Dermis microvascular lymphatic vessel endothelial cell (primary cell): Measurements from ENCODE around the gene PON2. TPM values are rescaled to one million over a fixed set of nuclear protein-coding genes. Genes with fewer than 3 reads are reported as not detected.
"Not testable (repeated sequence)": the region's sequence is repeated elsewhere in the genome, so short reads cannot be mapped to it uniquely, and the experiment has no call there.

ENCODE experiments used
- DNase-seq, 2 donors: peaks; one replicate each; pipeline versions ENCODE4 v3.0.0 to v3.0.0-alpha.2; 2010; ENCODE audit warnings: low read depth in 2 of 2
- total RNA-seq: library from RNA; depleted of rRNA; stranded (reverse); fragments of >200 nt; gene quantifications from 2 replicates; pipeline ENCODE4 v1.2.1, GENCODE V29; 2014

The PON2 gene
- total RNA-seq, 1 donor from 2014 or later = 102 TPM

- DNase-seq = no peak
These were observed 29.0 kb downstream of the PON2 start for GRCh38 chr7:95405800-95406199.

- no peak for DNase-seq
These were observed 29.6 kb downstream of the PON2 start for GRCh38 chr7:95405208-95405607.

GRCh38 chr7:95404316-95404865, 30.4 kb downstream of the PON2 start:
- DNase-seq = no peak

GRCh38 chr7:95398155-95398940, 36.5 kb downstream of the PON2 start:
- DNase-seq = no peak

GRCh38 chr7:95397381-95397780, 37.4 kb downstream of the PON2 start:
- no peak for DNase-seq

- peak in 1 of 2 donors; percentile 4 for DNase-seq
These were observed 38.4 kb downstream of the PON2 start, which contains the start of gene PON3 for GRCh38 chr7:95396136-95397032. TSS of gene PON3 (minus strand) at chr7:95396375. CDS start at chr7:95396350, 25 bp downstream.

- DNase-seq = no peak
These were observed 39.1 kb downstream of the PON2 start for GRCh38 chr7:95395755-95396135.

GRCh38 chr7:95394370-95394769, 40.5 kb downstream of the PON2 start:
- no peak for DNase-seq

- DNase-seq = no peak
These were observed 43.1 kb downstream of the PON2 start for GRCh38 chr7:95391761-95392160.

- no peak for DNase-seq
These were observed 45.3 kb downstream of the PON2 start for GRCh38 chr7:95389516-95389915.

GRCh38 chr7:95379457-95379856, 55.4 kb downstream of the PON2 start:
- DNase-seq = not testable (repeated sequence)

- no peak for DNase-seq
These were observed 58.0 kb downstream of the PON2 start for GRCh38 chr7:95376632-95377400.

GRCh38 chr7:95375591-95376257, 59.1 kb downstream of the PON2 start:
- DNase-seq = no peak

- no peak for DNase-seq
These were observed 61.5 kb downstream of the PON2 start for GRCh38 chr7:95373323-95373722.

- DNase-seq = no peak
These were observed 66.6 kb downstream of the PON2 start for GRCh38 chr7:95368235-95368634.

GRCh38 chr7:95367606-95368005, 67.2 kb downstream of the PON2 start:
- no peak for DNase-seq

GRCh38 chr7:95365151-95365550, 69.7 kb downstream of the PON2 start:
- no peak for DNase-seq

- peak in 1 of 2 donors; percentile 19 for DNase-seq
These were observed 77.2 kb downstream of the PON2 start for GRCh38 chr7:95357623-95358022.
